GM12801 (cell line): ENCODE data around the gene DPP10.

Experiments used
- TF ChIP-seq, protein P1 (sequence below): IDR thresholded peaks from one replicate; pipeline ENCODE4 v1.5.1; 2011; ENCODE audit warnings: control low read depth; ENCODE audit not compliant: insufficient read length; ENCODE audit errors: extremely low read depth

DPP10 gene

GRCh38 chr2:114800371-114800770 lies 357.9 kb downstream of the DPP10 start:
- TF ChIP-seq, protein P1, sequence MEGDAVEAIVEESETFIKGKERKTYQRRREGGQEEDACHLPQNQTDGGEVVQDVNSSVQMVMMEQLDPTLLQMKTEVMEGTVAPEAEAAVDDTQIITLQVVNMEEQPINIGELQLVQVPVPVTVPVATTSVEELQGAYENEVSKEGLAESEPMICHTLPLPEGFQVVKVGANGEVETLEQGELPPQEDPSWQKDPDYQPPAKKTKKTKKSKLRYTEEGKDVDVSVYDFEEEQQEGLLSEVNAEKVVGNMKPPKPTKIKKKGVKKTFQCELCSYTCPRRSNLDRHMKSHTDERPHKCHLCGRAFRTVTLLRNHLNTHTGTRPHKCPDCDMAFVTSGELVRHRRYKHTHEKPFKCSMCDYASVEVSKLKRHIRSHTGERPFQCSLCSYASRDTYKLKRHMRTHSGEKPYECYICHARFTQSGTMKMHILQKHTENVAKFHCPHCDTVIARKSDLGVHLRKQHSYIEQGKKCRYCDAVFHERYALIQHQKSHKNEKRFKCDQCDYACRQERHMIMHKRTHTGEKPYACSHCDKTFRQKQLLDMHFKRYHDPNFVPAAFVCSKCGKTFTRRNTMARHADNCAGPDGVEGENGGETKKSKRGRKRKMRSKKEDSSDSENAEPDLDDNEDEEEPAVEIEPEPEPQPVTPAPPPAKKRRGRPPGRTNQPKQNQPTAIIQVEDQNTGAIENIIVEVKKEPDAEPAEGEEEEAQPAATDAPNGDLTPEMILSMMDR, result no peak

DNA sequence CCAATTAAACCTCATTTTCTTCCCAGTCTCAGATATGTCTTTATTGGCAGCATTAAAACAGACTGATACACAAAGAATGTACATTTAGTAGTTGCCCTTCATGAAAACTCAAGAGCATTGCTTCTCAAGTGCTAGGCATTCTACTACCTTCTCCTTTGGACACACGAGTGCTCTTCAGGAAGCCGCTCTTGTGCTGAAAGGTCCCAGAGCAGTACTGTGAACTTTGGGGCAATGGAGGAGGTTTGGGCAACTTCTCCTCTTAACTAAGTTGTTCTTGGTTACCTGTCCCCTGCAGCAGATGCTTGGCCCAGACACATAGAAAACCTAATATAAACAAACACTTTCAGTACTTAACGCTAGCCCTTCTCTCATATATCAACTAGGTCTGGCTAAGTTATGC lies 362.8 kb downstream of the DPP10 start:
- TF ChIP-seq, protein P1, result no peak

DNA sequence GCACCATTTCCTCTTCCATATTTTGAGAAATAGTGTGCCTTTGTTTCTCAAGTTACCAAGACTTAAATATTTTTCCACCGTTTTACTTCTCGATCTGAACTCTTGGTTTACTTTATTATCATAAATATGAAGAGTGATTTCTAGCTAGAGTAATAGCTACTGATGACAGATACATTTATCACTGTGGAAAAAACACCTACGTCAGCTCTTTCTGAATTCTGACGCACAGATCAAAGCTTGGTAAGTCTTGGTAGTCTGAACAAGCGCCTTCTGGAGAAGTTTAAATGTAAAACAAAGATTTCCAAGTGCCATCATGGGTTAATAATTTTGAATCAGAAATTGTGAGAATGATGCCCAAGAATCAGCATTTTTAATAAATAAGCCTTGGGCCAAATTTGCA lies 367.7 kb downstream of the DPP10 start:
- TF ChIP-seq, protein P1, result no peak

GRCh38 chr2:114812261-114812660 lies 369.8 kb downstream of the DPP10 start:
- TF ChIP-seq, protein P1, result no peak

DNA sequence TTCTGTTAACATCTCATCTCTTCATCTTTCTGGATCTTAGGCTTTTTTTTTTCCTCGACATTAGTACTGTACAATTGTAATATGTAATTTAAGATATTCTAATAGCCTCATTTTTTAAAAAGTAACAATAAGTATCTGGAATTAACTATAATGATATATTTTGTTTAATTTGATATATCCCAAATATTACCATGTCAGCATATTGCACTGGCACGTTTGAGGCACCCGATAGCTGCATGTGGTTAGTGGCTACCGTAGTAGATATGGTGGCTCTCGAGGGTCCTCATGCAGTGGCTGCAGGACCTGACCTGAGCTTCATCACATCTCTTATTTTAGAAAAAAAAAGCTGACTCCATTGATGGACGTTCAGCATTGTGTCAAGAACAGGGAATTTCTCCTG lies 371.9 kb downstream of the DPP10 start:
- TF ChIP-seq, protein P1, result no peak

- TF ChIP-seq, protein P1, result no peak
Measured at GRCh38 chr2:114821055-114821454, 378.6 kb downstream of the DPP10 start.

DNA sequence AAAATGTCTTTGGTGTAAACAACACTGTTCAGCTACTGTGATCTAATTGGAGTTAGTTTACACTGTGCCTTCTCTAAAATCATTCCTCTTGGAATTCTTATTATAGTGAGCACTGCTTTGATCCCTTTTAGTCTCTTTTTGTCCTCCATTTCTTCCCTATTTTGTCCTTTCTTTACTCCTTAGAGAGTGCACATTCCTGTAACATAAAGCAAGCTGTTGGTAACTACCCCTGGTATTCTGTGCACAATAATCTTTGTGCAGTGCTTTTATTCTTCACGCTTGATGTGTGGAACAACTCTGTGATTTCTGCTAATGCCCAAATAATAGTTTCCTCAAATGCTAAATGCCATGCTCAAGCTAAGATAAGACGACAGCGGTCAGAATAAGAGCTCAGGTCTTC lies 401.5 kb downstream of the DPP10 start:
- TF ChIP-seq, protein P1, result no peak

GRCh38 chr2:114857196-114857595 lies 414.8 kb downstream of the DPP10 start:
- TF ChIP-seq, protein P1, result no peak
